GM12865 (cell line): Measurements from ENCODE around the gene SLC25A48.
"Not testable (repeated sequence)": the region's sequence is repeated elsewhere in the genome, so short reads cannot be mapped to it uniquely, and the experiment has no call there.

Experiments used
- DNase-seq: peaks from one replicate; pipeline ENCODE4 v3.0.0; 2010; ENCODE audit warnings: low read depth
- H3K4me3 ChIP-seq: 2 replicates; pipeline ENCODE4 v1.5.1; 2011; ENCODE audit warnings: mild to moderate bottlenecking, low read depth, low read length, control low read depth
- CTCF ChIP-seq: IDR thresholded peaks from 2 replicates; pipeline ENCODE4 v1.5.1; 2011; ENCODE audit warnings: low read length, control low read depth, low read depth, inconsistent platforms; ENCODE audit not compliant: insufficient read depth; ENCODE audit errors: missing control alignments

The SLC25A48 gene

GRCh38 chr5:135857630-135858311 is 23.3 kb downstream of the SLC25A48 start:
- no peak for TF ChIP-seq CTCF
- DNase-seq, result no peak
- H3K4me3 ChIP-seq, result no peak overlapping the region

- H3K4me3 ChIP-seq, DNase-seq: not testable (repeated sequence)
Measured at GRCh38 chr5:135859186-135859585, 24.7 kb downstream of the SLC25A48 start.

GRCh38 chr5:135859641-135860040 is 25.2 kb downstream of the SLC25A48 start:
- H3K4me3 ChIP-seq, result no peak overlapping the region
- no peak for TF ChIP-seq CTCF
- no peak for DNase-seq

- no peak for DNase-seq
- no peak overlapping the region for H3K4me3 ChIP-seq
- no peak for TF ChIP-seq CTCF
Measured at GRCh38 chr5:135861641-135862040, 27.2 kb downstream of the SLC25A48 start.

GRCh38 chr5:135862086-135862485 is 27.6 kb downstream of the SLC25A48 start:
- no peak for TF ChIP-seq CTCF
- no peak overlapping the region for H3K4me3 ChIP-seq
- DNase-seq, result no peak

GRCh38 chr5:135862744-135863143 is 28.3 kb downstream of the SLC25A48 start:
- TF ChIP-seq CTCF, result no peak
- DNase-seq, result no peak
- no peak overlapping the region for H3K4me3 ChIP-seq

- DNase-seq, result no peak
- no peak for TF ChIP-seq CTCF
- no peak overlapping the region for H3K4me3 ChIP-seq
Measured at GRCh38 chr5:135864503-135865435, 30.3 kb downstream of the SLC25A48 start.
